Liver (tissue), 3 donors: ENCODE measurements around the gene YY1.

Source experiments
- CTCF ChIP-seq: fragments of 150-350 bp; IDR thresholded peaks from 2 replicates; pipeline ENCODE4 v1.5.1; 2017; ENCODE audit warnings: improper control_type of control experiment, low read depth, low read length; ENCODE audit not compliant: missing input control
- EGR1 ChIP-seq, 2 donors: IDR thresholded peaks; 2 replicates each; pipeline ENCODE4 v1.6.1; 2016 to 2018; ENCODE audit warnings: antibody characterized with exemption in 2 of 2, low read depth in 2 of 2
- FOXA1 ChIP-seq: IDR thresholded peaks from 2 replicates; pipeline ENCODE4 v1.6.1; 2016; ENCODE audit warnings: antibody characterized with exemption
- JUND ChIP-seq, 2 donors: IDR thresholded peaks; 2 replicates each; pipeline ENCODE4 v1.6.1; 2016; ENCODE audit warnings: antibody characterized with exemption in 2 of 2
- MAX ChIP-seq: IDR thresholded peaks from 2 replicates; pipeline ENCODE4 v1.6.1; 2016; ENCODE audit warnings: antibody characterized with exemption
- RAD21 ChIP-seq, 2 donors: IDR thresholded peaks; 2 replicates each; pipeline ENCODE4 v1.6.1; 2016; ENCODE audit warnings: antibody characterized with exemption in 2 of 2, mild to moderate bottlenecking in 2 of 2
- RXRA ChIP-seq, 2 donors: IDR thresholded peaks; 2 replicates each; pipeline ENCODE4 v1.6.1; 2017 to 2018; ENCODE audit warnings: antibody characterized with exemption in 2 of 2, mild to moderate bottlenecking in 1 of 2
- SP1 ChIP-seq: IDR thresholded peaks from 2 replicates; pipeline ENCODE4 v1.6.1; 2018; ENCODE audit warnings: antibody characterized with exemption, mild to moderate bottlenecking
- TAF1 ChIP-seq: conservative IDR thresholded peaks from 2 replicates; pipeline ENCODE4 v1.6.1; 2016; ENCODE audit warnings: antibody characterized with exemption, mild to moderate bottlenecking
- YY1 ChIP-seq: IDR thresholded peaks from 2 replicates; pipeline ENCODE4 v1.6.1; 2016; ENCODE audit warnings: antibody characterized with exemption, mild to moderate bottlenecking
- TF ChIP-seq, protein P1 (sequence below): IDR thresholded peaks from 2 replicates; pipeline ENCODE4 v1.6.1; 2016; ENCODE audit warnings: antibody characterized with exemption
- TF ChIP-seq, protein P2 (sequence below): IDR thresholded peaks from 2 replicates; pipeline ENCODE4 v1.6.1; 2016; ENCODE audit warnings: antibody characterized with exemption
- donor health status: healthy.
- donor health status: healthy.

DNA sequence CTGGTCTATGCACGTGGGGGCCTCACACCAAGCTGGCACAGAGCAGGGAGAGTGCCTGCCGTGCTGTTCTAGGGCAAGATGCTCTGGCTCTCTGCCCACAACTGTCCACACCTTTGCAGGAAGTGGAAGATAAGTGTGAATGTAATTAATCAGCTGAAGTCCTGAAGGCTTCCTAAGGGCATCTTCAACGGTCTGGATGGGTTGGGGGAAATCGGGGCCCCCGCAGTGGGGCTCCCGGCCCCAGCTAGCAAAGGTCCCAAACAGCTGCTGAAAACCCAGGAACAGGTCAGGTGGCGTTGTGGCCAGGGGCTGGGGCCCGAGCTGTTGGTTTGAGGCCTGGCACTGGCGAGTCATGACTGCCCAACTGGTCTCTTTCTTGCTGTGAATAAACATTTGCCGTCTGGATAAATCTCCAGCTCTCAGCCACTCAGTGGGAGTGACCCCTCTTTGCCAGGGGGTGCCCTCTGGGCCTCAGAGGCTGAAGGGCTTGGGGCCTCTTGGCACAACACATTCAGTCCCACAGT lies 74.0 kb downstream of the YY1 start:
- TF ChIP-seq YY1, result no peak
- no peak for TF ChIP-seq RXRA (IDR thresholded peaks at IDR 0.05)
- TF ChIP-seq CTCF, result no peak
- TF ChIP-seq, protein P1, sequence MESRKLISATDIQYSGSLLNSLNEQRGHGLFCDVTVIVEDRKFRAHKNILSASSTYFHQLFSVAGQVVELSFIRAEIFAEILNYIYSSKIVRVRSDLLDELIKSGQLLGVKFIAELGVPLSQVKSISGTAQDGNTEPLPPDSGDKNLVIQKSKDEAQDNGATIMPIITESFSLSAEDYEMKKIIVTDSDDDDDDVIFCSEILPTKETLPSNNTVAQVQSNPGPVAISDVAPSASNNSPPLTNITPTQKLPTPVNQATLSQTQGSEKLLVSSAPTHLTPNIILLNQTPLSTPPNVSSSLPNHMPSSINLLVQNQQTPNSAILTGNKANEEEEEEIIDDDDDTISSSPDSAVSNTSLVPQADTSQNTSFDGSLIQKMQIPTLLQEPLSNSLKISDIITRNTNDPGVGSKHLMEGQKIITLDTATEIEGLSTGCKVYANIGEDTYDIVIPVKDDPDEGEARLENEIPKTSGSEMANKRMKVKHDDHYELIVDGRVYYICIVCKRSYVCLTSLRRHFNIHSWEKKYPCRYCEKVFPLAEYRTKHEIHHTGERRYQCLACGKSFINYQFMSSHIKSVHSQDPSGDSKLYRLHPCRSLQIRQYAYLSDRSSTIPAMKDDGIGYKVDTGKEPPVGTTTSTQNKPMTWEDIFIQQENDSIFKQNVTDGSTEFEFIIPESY, result no peak
- TF ChIP-seq, protein P2, sequence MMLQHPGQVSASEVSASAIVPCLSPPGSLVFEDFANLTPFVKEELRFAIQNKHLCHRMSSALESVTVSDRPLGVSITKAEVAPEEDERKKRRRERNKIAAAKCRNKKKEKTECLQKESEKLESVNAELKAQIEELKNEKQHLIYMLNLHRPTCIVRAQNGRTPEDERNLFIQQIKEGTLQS, result no peak
- no peak for TF ChIP-seq TAF1
- no peak for TF ChIP-seq MAX
- no peak for TF ChIP-seq JUND (IDR thresholded peaks at IDR 0.05)
- TF ChIP-seq RAD21 (IDR thresholded peaks at IDR 0.05), result no peak
- TF ChIP-seq SP1, result no peak
- no peak for TF ChIP-seq FOXA1
- TF ChIP-seq EGR1 (IDR thresholded peaks at IDR 0.05; ENCODE audit: low read depth in 2 of 2), result no peak
